Nephron progenitor cell (in vitro differentiated cells): ENCODE data around the gene TMPRSS2.
A peak's percentile ranks its signal among the peaks of the same experiment; 100 is the strongest.
"Not testable (repeated sequence)": the region's sequence is repeated elsewhere in the genome, so short reads cannot be mapped to it uniquely, and the experiment has no call there.

ENCODE experiments used
- DNase-seq: peaks from one replicate; pipeline ENCODE4 v3.0.0; 2021
- H3K27ac Mint-ChIP-seq: 2 replicates; pipeline ENCODE4 v1.8.0; 2021; ENCODE audit warnings: mild to moderate bottlenecking, moderate library complexity, mixed read lengths
- H3K27me3 Mint-ChIP-seq: 2 replicates; pipeline ENCODE4 v1.8.0; 2021; ENCODE audit warnings: mild to moderate bottlenecking, low read depth, mixed read lengths; ENCODE audit not compliant: poor library complexity
- H3K36me3 Mint-ChIP-seq: 2 replicates; pipeline ENCODE4 v1.8.0; 2021; ENCODE audit warnings: low read depth, mixed read lengths
- H3K4me1 Mint-ChIP-seq: 2 replicates; pipeline ENCODE4 v1.8.0; 2021; ENCODE audit warnings: mixed read lengths
- H3K4me3 Mint-ChIP-seq: 2 replicates; pipeline ENCODE4 v1.8.0; 2021; ENCODE audit warnings: mild to moderate bottlenecking, moderate library complexity, mixed read lengths
- H3K9me3 Mint-ChIP-seq: 2 replicates; pipeline ENCODE4 v1.8.0; 2021; ENCODE audit warnings: mild to moderate bottlenecking, moderate library complexity, mixed read lengths
- CTCF ChIP-seq: fragments of 200-600 bp; sonication (generic); IDR thresholded peaks from 2 replicates; pipeline ENCODE4 v1.5.0; 2021; ENCODE audit warnings: antibody characterized with exemption

Gene TMPRSS2

GRCh38 chr21:41422546-41423304 lies 85.2 kb downstream of the TMPRSS2 start:
- TF ChIP-seq CTCF, result no peak
- H3K4me1 Mint-ChIP-seq, result peaks cover 13% of the 10 kb centered on the region
- no peaks in the 10 kb centered on the region for H3K36me3 Mint-ChIP-seq
- H3K27me3 Mint-ChIP-seq, result peaks cover 54% of the 10 kb centered on the region
- H3K9me3 Mint-ChIP-seq, result peaks cover 4% of the 10 kb centered on the region
- H3K27ac Mint-ChIP-seq, result no peak overlapping the region
- H3K4me3 Mint-ChIP-seq, result no peak overlapping the region
- DNase-seq, result no peak

- Mint-ChIP-seq H3K9me3 (peaks cover 12% of the 10 kb centered on the region), H3K27me3 (peaks cover 37% of the 10 kb centered on the region), H3K4me1 (peaks cover 13% of the 10 kb centered on the region), H3K4me3 (peak overlapping the region; percentile 85)
- not testable (repeated sequence) for H3K27ac Mint-ChIP-seq, H3K36me3 Mint-ChIP-seq, DNase-seq
Measured at GRCh38 chr21:41420998-41421397, 87.0 kb downstream of the TMPRSS2 start.

GRCh38 chr21:41419921-41420862 lies 87.8 kb downstream of the TMPRSS2 start:
- no peak for TF ChIP-seq CTCF
- peak; percentile 64 for DNase-seq
- H3K4me3 Mint-ChIP-seq, result peak overlapping the region; percentile 85
- H3K4me1 Mint-ChIP-seq, result peaks cover 13% of the 10 kb centered on the region
- peaks cover 16% of the 10 kb centered on the region for H3K9me3 Mint-ChIP-seq
- H3K27me3 Mint-ChIP-seq, result peaks cover 29% of the 10 kb centered on the region
- no peak overlapping the region for H3K27ac Mint-ChIP-seq
- H3K36me3 Mint-ChIP-seq, result no peaks in the 10 kb centered on the region

- TF ChIP-seq CTCF, result no peak
- Mint-ChIP-seq H3K9me3 (peaks cover 25% of the 10 kb centered on the region), H3K36me3 (no peaks in the 10 kb centered on the region), H3K4me1 (peaks cover 13% of the 10 kb centered on the region), H3K4me3 (peak overlapping the region; percentile 85), H3K27me3 (peaks cover 18% of the 10 kb centered on the region), H3K27ac (no peak overlapping the region)
- no peak for DNase-seq
Measured at GRCh38 chr21:41418956-41419680, 88.8 kb downstream of the TMPRSS2 start.

- Mint-ChIP-seq H3K4me3 (no peak overlapping the region), H3K36me3 (no peaks in the 10 kb centered on the region), H3K27ac (no peak overlapping the region), H3K4me1 (peaks cover 13% of the 10 kb centered on the region), H3K9me3 (peaks cover 29% of the 10 kb centered on the region), H3K27me3 (peaks cover 11% of the 10 kb centered on the region)
- TF ChIP-seq CTCF, result no peak
- no peak for DNase-seq
Measured at GRCh38 chr21:41418393-41418792, 89.6 kb downstream of the TMPRSS2 start.

- not testable (repeated sequence) for H3K4me3 Mint-ChIP-seq, DNase-seq, H3K36me3 Mint-ChIP-seq, H3K27ac Mint-ChIP-seq
- Mint-ChIP-seq H3K4me1 (peaks cover 13% of the 10 kb centered on the region), H3K27me3 (peaks cover 11% of the 10 kb centered on the region), H3K9me3 (peaks cover 38% of the 10 kb centered on the region)
Measured at GRCh38 chr21:41417505-41417904, 90.5 kb downstream of the TMPRSS2 start.
